Fibroblast of villous mesenchyme (primary cell): ENCODE results near the gene PKP2. TPM values are rescaled to one million over a fixed set of nuclear protein-coding genes. Genes with fewer than 3 reads are reported as not detected.

ENCODE experiments used
- DNase-seq: peaks from one replicate; pipeline ENCODE4 v3.0.0-alpha.2; 2010; ENCODE audit warnings: low read depth
- H3K4me3 ChIP-seq: 2 replicates; pipeline ENCODE4 v1.5.1; 2011; ENCODE audit warnings: low read depth, mild to moderate bottlenecking, low read length
- total RNA-seq: library from RNA; depleted of rRNA; stranded (reverse); fragments of >200 nt; gene quantifications from 2 replicates; pipeline ENCODE4 v1.2.3, GENCODE V29; 2012
- TF ChIP-seq, protein P1 (sequence below): IDR thresholded peaks from 2 replicates; pipeline ENCODE4 v1.5.1; 2012; ENCODE audit warnings: low read depth, mild to moderate bottlenecking, low read length; ENCODE audit not compliant: insufficient read depth

The PKP2 gene
- total RNA-seq, 1 donor: 9.5 TPM

DNA sequence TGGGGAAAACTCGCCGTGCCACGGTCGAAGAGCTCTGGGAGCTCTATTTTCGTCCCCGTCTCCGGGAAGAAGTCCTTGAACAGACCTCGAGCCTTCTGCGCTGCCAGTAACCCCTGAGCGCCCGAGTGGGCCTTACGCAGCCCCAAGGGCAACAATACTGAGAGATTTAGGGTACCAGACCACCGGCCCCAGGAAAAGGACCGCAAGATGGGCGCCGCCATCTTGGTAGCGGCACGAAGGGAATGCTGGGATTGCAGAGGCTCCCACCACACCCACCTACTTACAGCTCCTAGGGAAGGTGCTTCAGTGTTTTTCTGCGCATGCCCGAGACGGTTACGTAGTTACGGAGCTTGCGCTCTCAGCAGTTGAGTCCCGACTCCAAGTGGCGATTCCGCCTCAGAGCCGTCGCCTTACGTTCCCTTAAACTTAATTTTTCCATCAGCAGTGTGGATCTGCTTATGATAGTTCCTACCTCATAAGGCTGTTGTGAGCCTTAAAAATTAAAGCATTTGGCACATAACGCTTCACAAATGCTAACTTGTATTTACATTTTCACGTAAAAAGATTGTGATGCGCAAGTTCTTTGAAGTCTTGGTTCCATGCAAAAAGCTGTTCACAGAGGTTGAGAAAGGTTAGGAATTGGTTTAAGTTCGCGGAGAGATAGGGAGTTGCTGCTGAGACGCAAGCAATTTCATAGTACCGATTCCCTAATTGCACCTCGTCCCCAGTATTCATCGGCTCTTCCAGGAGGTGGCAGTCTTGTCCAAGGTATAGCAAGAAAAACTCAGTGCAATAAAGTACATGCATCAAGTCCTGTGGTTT, 140.7 kb downstream of the PKP2 start, which contains the start of gene YARS2:
YARS2 (minus strand) TSS at position 244 of the 822 bp plus-strand sequence; CDS start at position 221, 23 bp downstream.
- DNase-seq: peak; percentile 97
- TF ChIP-seq, protein P1, sequence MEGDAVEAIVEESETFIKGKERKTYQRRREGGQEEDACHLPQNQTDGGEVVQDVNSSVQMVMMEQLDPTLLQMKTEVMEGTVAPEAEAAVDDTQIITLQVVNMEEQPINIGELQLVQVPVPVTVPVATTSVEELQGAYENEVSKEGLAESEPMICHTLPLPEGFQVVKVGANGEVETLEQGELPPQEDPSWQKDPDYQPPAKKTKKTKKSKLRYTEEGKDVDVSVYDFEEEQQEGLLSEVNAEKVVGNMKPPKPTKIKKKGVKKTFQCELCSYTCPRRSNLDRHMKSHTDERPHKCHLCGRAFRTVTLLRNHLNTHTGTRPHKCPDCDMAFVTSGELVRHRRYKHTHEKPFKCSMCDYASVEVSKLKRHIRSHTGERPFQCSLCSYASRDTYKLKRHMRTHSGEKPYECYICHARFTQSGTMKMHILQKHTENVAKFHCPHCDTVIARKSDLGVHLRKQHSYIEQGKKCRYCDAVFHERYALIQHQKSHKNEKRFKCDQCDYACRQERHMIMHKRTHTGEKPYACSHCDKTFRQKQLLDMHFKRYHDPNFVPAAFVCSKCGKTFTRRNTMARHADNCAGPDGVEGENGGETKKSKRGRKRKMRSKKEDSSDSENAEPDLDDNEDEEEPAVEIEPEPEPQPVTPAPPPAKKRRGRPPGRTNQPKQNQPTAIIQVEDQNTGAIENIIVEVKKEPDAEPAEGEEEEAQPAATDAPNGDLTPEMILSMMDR: peak; percentile 78
- H3K4me3 ChIP-seq: peak within 1 kb of the TSS; percentile 100

- peak; percentile 73 for DNase-seq
- H3K4me3 ChIP-seq: peak overlapping the region; percentile 100
- TF ChIP-seq, protein P1: peak; percentile 83
Observed at GRCh38 chr12:32755051-32755653, 141.4 kb downstream of the PKP2 start.

- no peak for DNase-seq
- TF ChIP-seq, protein P1: no peak
Observed at GRCh38 chr12:32754111-32754510, 142.5 kb downstream of the PKP2 start.

GRCh38 chr12:32753605-32754004, 143.0 kb downstream of the PKP2 start:
- no peak overlapping the region for H3K4me3 ChIP-seq
- TF ChIP-seq, protein P1: no peak
- no peak for DNase-seq

More at GRCh38 chr12:32754111-32754510, 142.5 kb downstream of the PKP2 start:
- H3K4me3 ChIP-seq: peak overlapping the region; percentile 100

DNA sequence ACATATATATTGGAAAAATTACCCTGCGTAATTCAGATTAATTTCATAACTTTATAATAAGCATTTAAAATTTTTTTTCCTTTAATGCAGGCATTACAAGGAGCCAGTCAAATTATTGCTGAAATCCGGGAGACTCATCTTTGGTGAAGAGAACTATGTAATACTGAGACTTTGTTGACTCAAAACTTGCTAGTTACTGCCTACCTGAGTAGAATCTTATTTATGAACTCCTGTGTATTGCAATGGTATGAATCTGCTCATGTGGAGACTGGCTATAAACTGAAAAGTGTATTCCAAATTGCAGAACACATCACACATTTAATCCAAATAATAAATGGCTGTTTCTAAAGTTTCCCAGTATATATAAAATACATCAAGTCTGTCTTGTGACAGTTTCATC, 153.3 kb downstream of the PKP2 start:
- TF ChIP-seq, protein P1: no peak
- no peak overlapping the region for H3K4me3 ChIP-seq

DNA sequence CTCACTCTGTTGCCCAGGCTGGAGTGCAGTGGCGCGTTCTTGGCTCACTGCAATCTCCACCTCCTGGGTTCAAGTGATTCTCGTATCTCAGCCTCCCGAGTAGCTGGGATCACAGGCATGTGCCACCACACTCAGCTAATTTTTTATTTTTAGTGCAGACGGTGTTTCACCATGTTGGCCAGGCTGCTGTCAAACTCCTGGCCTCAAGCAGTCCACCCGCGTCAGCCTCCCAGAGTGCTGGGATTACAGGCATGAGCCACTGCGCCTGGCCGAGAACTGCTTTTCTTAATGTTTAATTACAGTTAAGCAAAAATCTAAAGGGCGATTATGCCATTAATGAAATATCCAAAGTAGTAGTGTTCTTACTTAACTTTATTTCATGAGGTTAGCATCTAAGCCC, 154.4 kb downstream of the PKP2 start:
- no peak for DNase-seq
- TF ChIP-seq, protein P1: no peak
- no peak overlapping the region for H3K4me3 ChIP-seq

More for the DNA sequence above, 153.3 kb downstream of the PKP2 start:
- no peak for DNase-seq

Other genes starting within 250 kb of the PKP2 start
- 76.0 and 103 TPM in 2 replicates for gene DNM1L, start 217.5 kb downstream of the PKP2 start, total RNA-seq
- gene YARS2, start 140.9 kb downstream of the PKP2 start, total RNA-seq: 24.2 and 32.8 TPM in 2 replicates